ENCODE measurements around the gene ZMYM4.
"Not testable (repeated sequence)": the region's sequence is repeated elsewhere in the genome, so short reads cannot be mapped to it uniquely, and the experiment has no call there.

The ZMYM4 gene

DNA sequence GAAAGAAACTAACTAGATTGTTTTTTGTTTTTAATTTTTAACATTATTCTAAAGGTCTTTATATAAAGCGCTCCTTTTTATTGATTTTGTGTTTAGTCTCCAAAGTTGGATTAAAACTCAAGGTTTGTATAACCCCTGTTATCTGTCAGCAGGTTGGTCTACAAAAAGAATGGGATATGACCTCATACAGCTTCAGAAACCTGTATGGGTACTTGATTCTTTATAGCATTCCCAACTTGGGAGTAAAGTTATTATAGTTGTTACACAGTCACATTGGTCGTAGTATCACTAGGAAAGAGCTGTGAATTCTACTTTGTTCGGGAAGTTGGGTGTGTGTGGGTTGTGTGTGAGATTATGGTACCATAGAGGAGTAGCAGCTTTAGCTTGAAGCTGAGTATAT is 52.4 kb downstream of the ZMYM4 start:
- DNase-seq (ENCODE audit: low read depth in 2 of 3, low spot score in 1 of 3) = no peak

DNA sequence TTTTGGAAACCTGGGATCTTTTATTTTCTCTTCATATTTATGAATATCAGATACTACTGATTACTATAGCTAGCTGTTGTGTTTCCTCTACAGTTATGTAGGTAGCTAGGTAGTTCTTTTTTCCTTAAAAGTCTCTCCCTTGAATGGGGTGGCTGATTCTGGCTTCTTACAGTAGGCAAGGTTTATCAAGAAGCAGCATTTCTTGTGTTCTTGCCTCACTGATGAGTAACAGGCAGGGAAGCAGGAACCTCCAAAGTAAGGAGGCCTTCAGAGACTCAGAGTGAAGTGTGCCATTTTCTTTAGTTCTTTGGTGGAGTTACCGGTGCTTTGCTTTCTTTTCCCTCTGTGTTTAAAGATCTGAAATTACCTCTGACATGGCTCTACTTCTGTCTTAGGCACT is 56.0 kb downstream of the ZMYM4 start:
- DNase-seq (ENCODE audit: low read depth in 2 of 3, low spot score in 1 of 3) = no peak

DNA sequence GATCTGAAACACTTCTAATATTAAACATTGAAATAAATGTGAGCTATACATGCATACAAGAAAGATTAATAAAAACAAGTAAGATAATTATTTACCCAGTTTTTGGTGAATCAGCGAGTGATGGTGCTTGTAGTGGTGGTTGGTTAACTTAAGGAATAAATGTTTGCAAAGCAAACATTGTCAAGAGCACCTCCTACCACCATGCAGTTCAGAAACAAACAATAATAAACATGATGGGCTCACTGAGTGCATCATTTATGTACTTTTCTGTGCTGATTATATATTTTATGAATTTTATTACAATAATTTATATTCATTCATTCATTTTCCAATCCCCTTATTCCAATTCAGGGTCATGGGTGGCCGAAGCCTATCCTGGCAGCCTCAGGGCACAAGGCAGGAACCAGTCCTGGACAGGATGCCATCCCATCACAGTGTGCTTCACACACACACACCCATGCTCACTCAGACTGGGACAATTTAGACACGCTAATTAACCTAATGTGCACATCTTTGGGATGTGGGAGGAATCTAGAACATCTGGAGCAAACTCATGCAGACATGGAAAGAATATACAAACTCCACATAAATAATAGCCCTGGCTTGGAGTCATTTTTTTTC is 57.8 kb downstream of the ZMYM4 start:
- DNase-seq (ENCODE audit: low read depth in 2 of 3, low spot score in 1 of 3) = no peak

DNA sequence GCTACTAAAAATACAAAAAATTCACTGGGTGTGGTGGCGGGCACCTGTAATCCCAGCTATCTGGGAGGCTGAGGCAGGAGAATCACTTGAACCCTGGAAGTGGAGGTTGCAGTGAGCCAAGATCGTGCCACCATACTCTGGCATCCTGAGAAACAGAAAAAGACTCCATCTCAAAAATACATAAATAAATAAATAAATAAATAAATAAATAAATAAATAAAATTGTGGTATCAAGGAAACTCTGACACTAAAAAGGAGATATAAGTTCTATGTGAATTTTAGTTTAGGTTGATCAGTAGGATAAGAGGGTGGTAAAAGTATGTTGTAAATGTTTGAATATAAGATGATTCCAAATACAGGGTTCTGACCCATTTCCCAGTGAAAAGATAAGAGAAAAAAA is 63.1 kb downstream of the ZMYM4 start:
- DNase-seq (ENCODE audit: low read depth in 2 of 3, low spot score in 1 of 3) = not testable (repeated sequence)

DNA sequence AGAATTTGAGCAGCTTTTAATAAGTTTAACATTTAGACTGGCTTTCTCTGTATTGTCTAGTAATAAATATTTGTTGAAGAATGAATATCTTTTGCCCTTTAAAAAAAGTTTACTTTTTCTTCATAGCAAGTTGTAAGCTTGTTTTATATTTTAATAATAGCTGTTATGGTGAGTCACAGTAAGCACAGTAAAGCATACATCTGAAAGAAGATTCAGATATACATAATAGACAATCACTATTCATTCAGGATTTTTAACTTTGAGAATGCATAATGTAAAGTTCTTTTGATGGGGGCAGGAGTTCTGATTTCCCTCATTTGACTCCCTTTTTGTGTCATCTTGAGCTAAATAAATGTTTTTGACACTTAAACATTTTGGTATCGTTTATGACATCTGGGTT is 66.0 kb downstream of the ZMYM4 start:
- DNase-seq (ENCODE audit: low read depth in 2 of 3, low spot score in 1 of 3) = no peak

DNA sequence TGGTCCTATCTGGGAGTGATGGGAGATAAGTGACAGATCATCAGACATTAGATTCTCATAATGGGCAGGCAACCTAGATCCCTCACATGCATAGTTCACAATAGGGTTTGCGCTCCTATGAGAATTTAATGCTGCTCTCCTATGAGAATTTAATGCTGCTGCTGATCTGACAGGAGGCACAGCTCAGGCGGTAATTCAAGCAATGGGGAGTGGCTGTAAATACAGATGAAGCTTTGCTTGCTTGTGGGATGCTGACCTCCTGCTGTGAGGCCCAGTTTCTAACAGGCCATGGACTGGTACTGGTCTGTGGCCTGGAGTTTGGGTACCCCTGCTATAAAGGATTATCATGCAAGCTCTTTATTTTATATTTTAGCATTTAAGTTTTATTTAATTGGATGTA is 72.0 kb downstream of the ZMYM4 start:
- DNase-seq (ENCODE audit: low read depth in 2 of 3, low spot score in 1 of 3) = no peak

DNA sequence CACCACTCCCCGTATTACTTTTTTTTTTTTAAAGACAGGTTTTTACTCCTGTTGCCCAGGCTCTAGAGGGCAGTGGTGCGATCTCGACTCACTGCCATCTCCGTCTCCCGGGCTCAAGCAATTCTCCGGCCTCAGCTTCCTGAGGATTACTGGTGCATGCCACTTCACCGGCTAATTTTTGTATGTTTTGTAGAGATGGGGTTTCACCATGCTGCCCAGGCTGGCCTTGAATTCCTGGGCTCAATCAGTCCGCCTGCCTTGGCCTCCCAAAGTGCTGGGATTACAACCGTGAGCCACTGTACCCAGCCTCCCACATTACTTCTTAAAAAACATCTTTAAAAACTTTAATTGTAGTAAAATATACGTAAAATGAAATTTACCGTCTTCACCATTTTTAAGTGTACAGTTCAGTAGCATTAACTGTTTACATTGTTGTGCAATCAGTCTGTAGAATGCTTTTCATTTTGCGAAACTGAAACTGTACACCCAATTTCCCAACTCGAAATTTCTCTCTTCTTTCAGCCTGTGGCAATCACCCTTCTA is 77.0 kb downstream of the ZMYM4 start:
- DNase-seq (ENCODE audit: low read depth in 2 of 3, low spot score in 1 of 3) = no peak

DNA sequence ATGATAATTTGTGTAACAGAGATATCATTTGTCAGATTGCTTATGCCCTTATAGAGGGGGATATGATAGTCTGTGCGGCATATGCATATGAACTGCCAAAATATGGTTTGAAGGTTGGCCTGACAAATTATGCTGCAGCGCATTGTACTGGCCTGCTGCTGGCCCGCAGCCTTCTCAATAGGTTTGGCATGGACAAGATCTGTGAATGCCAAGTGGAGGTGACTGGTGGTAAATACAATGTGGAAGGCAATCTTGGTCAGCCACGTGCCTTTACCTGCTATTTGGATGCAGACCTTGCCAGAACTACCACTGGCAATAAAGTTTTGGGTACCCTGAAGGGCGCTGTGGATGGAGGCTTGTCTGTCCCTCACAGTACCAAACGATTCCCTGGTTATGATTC is 82.4 kb downstream of the ZMYM4 start:
- no peak for DNase-seq (ENCODE audit: low read depth in 2 of 3, low spot score in 1 of 3)

DNA sequence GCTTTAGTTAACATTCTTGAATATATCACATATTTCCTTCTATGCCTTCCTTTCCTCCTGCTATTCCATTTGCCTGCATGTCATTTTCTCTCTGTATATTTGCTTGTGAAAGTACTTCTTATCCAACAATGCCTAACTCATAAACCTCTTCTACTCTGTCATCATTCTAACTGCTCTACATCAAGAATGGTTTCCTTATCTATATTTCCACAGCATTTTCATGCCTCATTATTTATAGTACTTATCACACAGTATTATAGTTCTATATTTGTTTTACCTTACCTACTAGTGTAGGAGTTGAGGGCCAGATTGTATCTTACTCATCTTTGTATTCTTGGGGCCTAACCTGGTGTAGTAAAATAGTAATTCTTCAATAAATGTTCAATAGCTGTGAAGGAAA is 91.5 kb downstream of the ZMYM4 start:
- DNase-seq (ENCODE audit: low read depth in 2 of 3, low spot score in 1 of 3) = no peak

DNA sequence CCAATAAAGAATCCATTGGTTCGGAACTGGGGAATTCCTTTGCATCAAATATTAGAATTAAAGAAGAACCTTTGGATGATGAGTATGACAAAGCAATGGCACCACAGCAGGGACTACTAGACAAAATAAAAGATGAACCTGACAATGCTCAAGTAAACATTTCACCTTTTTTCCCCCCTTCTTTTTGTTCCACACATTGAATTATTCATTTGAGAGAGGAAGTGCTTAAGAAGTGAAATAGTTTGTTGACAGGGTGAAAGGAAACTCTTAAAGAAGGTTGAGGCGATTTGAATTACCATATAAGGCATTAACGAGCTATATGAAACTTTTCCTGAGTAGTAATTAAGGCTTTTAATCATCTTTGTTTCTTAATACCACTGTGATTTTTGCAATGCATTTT is 93.1 kb downstream of the ZMYM4 start:
- DNase-seq (ENCODE audit: low read depth in 2 of 3, low spot score in 1 of 3) = no peak

DNA sequence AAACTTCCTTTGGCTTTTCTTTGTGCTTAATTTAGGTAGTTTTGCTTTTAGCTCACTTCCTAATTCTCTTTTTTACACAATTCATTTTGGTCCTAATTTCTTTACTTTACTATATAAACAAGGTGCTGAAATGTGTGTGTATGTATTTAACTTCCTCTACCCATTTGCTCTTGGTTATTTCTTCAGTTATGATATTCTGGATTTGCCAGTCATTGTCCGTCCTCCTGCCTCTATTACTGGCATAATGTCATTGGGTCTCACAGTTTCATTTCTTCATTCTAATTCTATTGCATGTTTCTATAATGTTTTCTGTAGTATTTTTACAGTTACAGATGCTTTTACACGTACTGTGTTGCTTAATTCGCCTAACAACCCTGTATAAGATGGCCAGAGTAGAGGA is 96.2 kb downstream of the ZMYM4 start:
- DNase-seq (ENCODE audit: low read depth in 2 of 3, low spot score in 1 of 3) = no peak

DNA sequence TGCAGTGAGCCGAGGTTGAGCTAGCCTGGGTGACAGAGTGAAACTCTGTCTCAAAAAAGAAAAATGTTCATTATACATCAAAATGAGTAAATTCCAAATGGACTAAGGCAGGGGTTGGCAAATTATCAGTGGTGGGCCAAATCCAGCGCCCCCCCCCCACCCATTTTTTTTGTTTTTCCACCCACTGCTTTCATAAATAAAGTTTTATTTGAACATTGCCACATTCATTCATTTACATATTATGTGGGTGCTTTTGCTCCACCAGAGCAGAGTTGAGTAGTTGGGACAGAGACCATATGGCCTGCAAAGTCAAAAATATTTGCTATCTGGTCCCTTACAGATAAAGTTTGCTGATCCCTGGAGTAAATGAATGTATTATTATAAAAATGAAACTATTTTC is 99.4 kb downstream of the ZMYM4 start:
- no peak for DNase-seq (ENCODE audit: low read depth in 2 of 3, low spot score in 1 of 3)

DNA sequence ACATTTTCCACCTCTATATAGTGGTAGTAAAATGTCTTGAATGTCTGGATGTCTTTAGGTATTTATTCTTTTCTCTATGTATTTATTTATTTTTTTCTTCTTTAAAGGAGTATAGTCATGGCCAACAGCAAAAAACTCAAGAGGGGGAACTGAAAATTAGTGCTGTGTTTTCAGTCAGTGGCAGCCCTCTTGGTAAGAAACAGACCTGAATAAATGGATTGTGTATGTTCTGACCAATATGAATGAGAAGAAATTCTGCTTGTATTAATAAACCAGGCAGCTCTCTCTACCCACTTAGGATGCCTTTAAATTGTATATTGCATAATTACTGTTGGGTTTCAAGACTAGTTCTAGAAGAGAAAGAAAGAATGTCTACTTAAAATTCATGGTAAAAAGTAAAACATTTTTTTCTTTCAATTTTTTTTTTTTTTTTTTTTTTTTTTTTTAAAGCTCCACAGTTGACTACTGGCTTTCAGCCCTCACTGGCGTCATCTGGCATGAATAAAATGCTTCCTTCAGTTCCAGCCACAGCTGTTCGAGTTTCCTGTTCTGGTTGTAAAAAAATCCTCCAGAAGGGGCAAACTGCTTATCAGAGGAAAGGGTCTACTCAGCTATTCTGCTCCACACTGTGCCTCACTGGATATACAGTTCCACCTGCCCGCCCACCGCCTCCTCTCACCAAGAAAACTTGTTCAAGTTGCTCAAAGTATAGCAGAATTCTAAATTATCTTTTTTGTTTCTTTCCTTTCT is 101.6 kb downstream of the ZMYM4 start:
- no peak for DNase-seq (ENCODE audit: low read depth in 2 of 3, low spot score in 1 of 3)

DNA sequence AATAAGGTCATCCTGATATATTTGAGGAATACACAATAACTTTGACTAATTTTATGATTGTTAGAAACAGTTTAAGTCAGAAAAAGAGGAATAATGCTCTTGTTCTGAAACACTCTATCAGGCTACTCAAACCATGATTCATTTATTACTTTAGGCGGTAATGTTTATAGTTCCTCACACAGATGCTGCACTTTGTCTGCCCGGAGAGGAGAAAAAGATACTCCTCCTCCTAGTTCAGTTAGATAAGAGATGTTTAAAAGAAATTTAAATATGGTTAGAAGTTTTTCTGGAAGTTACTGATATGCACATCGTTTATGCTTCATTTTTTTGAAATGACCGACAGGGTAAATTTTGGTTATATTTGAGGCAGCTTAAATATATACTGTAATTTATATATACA is 103.0 kb downstream of the ZMYM4 start:
- DNase-seq (ENCODE audit: low read depth in 2 of 3, low spot score in 1 of 3) = no peak

DNA sequence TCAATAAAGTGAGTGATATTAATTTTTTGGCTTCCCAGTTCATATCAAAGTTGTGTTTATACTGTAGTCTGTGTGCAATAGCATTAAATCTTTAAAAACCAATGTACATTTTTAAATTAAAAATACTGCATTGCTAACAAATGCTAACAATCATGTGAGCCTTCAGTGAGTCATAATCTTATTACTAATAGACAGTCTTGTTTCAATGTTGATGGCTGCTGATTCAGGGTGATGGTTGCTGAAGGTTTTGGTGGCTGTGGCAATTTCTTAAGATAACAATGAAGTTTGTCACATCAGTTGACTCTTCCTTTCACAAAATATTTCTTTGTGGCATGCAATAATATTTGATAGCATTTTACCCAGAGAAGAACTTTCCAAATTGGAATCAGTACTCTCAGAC is 109.0 kb downstream of the ZMYM4 start:
- DNase-seq (ENCODE audit: low read depth in 2 of 3, low spot score in 1 of 3) = no peak

DNA sequence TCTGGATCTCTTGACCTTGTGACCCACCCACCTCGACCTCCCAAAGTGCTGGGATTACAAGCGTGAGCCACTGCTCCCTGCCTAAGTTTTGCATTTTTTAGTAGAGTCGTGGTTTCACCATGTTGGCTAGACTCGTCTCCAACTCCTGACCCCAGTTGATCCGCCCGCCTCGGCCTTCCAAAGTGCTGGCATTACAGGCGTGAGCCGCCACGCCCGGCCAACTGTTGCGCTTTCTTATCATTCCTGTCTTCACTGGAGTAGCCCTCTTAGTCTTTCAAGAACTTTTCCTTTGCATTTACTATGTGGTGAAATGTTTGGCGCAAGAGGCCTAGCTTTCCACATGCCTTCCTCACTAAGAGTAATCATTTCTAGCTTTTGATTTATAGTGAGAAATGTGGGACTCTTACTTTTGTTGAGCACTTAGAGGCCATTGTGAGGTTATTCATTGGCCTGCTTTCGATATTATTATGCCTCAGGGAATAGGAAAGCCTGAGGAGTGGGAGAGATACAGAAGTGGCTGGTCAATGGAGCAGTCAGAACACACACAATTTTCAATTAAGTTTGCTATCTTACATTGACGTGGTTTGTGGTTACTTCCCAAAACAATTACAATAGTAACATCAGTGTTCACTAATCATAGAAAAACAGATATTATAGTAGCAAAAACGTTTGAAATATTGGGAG is 111.0 kb downstream of the ZMYM4 start:
- no peak for DNase-seq (ENCODE audit: low read depth in 2 of 3, low spot score in 1 of 3)

DNA sequence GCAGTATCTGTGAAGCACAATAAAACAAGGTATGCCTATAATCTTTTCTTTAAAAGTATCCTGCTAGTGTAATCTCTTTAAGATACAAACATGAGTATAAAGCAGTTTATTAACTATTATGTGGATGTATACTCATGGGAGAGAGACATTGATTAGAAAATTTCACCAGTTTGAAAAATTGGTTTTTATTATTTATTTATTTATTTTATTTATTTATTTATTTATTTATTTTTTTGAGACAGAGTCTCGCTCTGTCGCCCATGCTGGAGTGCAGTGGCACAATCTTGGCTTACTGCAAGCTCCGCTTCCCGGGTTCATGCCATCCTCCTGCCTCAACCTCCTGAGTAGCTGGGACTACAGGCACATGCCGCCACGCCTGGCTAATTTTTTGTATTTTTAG is 111.6 kb downstream of the ZMYM4 start:
- DNase-seq (ENCODE audit: low read depth in 2 of 3, low spot score in 1 of 3) = not testable (repeated sequence)

DNA sequence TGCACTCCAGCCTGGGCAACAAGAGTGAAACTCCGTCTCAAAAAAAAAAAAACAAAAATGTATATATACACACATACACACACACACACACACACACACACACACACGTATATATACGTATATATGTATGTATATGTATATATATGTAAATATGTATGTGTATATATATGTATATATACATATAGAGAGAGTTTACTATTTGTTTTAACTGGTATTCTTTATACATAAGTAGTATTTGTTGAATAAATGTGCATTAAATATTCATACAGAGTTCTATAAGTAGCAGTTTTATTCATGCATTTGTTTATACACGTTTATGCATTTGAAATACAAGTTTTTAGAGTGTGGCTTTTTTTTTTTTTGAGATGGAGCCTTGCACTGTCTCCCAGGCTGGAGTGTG is 113.6 kb downstream of the ZMYM4 start:
- DNase-seq (ENCODE audit: low read depth in 2 of 3, low spot score in 1 of 3) = no peak

DNA sequence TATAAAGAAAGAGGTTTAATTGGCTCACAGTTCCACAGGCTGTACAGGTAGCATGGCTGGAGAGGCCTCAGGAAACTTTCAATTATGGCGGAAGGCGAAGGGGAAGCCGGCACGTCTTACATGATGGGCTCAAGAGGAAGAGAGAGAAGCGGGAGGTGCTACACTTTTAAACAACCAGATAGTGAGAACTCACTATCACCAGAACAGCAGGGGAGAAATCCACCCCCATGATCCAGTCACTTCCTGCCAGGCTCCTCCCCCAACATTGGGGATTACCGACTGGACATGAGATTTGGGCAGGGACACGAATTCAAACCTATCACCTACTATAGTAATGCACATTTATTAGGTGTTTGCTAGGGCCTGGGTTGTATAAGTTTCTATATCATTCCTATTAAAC is 117.8 kb downstream of the ZMYM4 start:
- no peak for DNase-seq (ENCODE audit: low read depth in 2 of 3, low spot score in 1 of 3)

DNA sequence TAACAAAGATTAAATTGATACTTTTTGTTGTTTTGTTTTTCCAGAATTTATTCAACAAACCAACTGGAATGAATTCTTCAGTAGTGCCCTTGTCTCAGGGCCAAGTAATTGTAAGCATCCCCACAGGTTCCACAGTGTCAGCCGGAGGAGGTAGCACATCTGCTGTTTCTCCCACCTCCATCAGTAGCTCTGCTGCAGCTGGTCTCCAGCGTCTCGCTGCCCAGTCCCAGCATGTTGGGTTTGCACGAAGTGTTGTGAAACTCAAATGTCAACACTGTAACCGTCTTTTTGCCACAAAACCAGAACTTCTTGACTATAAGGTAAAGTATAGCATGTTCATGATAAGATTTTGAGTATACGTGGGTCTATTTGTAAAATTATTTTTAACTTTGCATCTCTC is 118.5 kb downstream of the ZMYM4 start:
- no peak for DNase-seq (ENCODE audit: low read depth in 2 of 3, low spot score in 1 of 3)

DNA sequence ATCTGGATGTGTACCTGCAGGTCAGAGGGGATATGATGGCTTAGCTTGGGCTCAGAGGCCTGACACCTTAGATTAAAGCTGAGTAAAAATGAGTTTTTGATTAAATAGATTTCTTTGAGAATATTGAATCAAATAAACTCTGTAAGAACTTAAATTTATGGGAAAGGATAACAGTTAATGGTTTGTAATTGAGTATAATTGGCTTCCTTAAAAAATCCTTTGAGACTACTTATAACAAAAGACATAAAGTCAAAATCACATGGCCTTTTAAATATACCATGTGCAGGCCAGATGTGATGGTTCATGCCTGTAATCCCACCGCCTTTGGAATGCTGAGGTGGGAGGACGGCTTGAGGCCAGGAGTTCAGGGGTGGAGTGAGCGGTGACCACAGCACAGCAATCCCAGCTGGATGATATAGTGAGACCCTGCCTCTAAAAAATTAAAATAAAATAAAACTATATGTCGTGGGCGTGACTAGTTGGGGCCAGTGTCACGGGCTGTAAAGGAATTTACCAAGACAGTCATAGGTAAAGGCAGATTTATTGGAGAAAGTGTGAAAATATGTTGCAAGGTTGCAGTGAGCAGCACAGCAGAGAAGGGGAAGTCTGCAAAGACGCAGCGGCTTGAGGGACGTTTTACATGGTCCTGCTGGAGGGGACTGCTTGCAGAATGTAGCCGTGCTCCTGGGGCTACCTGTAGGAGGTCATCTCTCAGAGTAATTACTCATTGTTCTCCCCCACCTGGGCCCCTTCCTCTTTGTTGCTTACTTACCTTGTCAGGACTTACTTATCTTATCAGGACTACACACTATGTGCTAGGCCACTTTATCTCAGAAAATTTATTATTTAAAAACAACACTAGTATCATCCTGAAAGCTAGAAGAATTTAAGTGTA is 122.3 kb downstream of the ZMYM4 start:
- no peak for DNase-seq (ENCODE audit: low read depth in 2 of 3, low spot score in 1 of 3)

Measured in stimulated activated CD4-positive, alpha-beta T cell treated with anti-CD3 and anti-CD28 coated beads, Interleukin-12 subunit alpha, Interleukin-12 subunit beta, amount 100 ng/mL, for 48 hours (primary cell).